ENCODE data around the gene SELENOM. TPM values are rescaled to one million over a fixed set of nuclear protein-coding genes. Genes with fewer than 3 reads are reported as not detected.

The SELENOM gene
- total RNA-seq (2022; extraction: Qiagen RNA extraction; ENCODE audit: low read depth): 65.4 to 80.2 TPM (median 77.0 TPM) in 5 replicates

GRCh38 chr22:31107178-31107893, at the start of gene SELENOM:
SELENOM (minus strand) TSS chr22:31107568; CDS start chr22:31107505, 63 bp downstream.

DNA sequence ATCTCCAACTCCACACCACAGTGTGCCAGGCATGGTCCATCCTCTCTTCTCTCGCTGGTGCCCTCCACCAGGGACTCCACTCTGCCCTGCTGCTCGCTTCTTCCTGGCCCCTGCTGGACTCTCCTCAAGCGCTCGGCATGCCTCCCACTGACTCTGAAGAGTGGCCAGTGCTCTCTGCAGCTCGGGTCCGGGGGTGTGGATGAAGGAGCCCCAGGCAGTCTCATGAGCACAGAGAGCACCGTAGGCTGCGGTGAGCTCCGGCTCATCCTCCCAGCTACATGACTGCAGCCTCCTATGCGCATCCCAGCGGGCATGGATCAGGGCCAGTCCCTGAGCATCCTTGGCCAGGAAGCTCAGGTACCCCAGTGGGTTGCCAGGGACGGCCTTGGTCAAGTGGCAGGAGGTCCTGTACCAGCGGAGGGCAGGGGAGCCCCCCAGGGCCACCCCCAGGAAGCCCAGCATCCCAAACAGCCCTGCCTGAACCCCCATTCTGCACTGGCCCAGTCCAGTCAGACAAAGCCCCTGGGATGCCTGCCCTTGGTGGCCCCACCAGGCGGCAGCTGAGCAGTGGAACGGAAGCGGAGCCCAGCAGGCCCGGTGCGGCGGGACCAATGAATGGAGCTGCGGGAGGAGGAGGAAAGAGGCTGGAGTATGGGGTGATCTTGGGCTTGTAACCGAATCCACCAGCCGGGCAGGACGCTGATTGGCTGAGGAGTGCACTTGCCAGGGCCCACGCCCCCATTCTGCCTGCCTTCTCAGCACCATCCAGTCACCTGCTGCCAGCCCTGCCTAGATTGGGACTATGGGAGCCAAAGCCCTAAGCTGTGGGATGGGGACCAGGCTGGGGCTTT, 32.7 kb upstream of the SELENOM start, which contains the start of gene PLA2G3:
TSS of gene PLA2G3 (minus strand) at position 643 of the 851 bp plus-strand sequence. CDS start at position 489, 154 bp downstream.

GRCh38 chr22:31122532-31123291, 15.3 kb upstream of the SELENOM start, which contains the start of gene INPP5J:
INPP5J (plus strand) TSS chr22:31122966; CDS start chr22:31123015, 49 bp downstream.

GRCh38 chr22:31080848-31081649, 26.3 kb downstream of the SELENOM start, which contains the start of gene SMTN:
SMTN (plus strand) TSS chr22:31081318; CDS start chr22:31083259, 1,941 bp downstream.

Other genes starting within 250 kb of the SELENOM start
- 14.0 to 17.1 TPM (median 16.2 TPM) in 5 replicates for gene MORC2, start 138.8 kb downstream of the SELENOM start, total RNA-seq (2022; extraction: Qiagen RNA extraction; ENCODE audit: low read depth)
- gene TUG1, start 138.3 kb downstream of the SELENOM start, total RNA-seq (2022; extraction: Qiagen RNA extraction; ENCODE audit: low read depth): 26.1 to 35.2 TPM (median 28.5 TPM) in 5 replicates
- gene SMTN, start 26.2 kb downstream of the SELENOM start, total RNA-seq (2022; extraction: Qiagen RNA extraction; ENCODE audit: low read depth): 29.1 to 41.2 TPM (median 31.1 TPM) in 5 replicates
- gene INPP5J, start 15.4 kb upstream of the SELENOM start, total RNA-seq (2022; extraction: Qiagen RNA extraction; ENCODE audit: low read depth): 0.47 to 0.86 TPM (median 0.72 TPM) in 5 replicates
- not detected in 5 replicates for gene PLA2G3, start 32.9 kb upstream of the SELENOM start, total RNA-seq (2022; extraction: Qiagen RNA extraction; ENCODE audit: low read depth)
- 22.6 to 26.1 TPM (median 23.1 TPM) in 5 replicates for gene RNF185, start 52.6 kb upstream of the SELENOM start, total RNA-seq (2022; extraction: Qiagen RNA extraction; ENCODE audit: low read depth)
- 6.6 to 8.6 TPM (median 7.7 TPM) in 5 replicates for gene LIMK2, start 104.7 kb upstream of the SELENOM start, total RNA-seq (2022; extraction: Qiagen RNA extraction; ENCODE audit: low read depth)
- gene PIK3IP1, start 184.9 kb upstream of the SELENOM start, total RNA-seq (2022; extraction: Qiagen RNA extraction; ENCODE audit: low read depth): 1.2 to 1.9 TPM (median 1.3 TPM) in 5 replicates
- 17.2 to 22.8 TPM (median 21.2 TPM) in 5 replicates for gene PATZ1, start 238.8 kb upstream of the SELENOM start, total RNA-seq (2022; extraction: Qiagen RNA extraction; ENCODE audit: low read depth)

All from A549 treated with CpdA at 1 μM for 4 hours (cell line).